HG02763 (cell line): ENCODE measurements around the gene NGEF.

Experiments
- ATAC-seq: cut with Tn5 transposase; IDR thresholded peaks from one replicate; pipeline ENCODE4 v1.9.1; 2021; ENCODE audit warnings: mild to moderate bottlenecking, moderate library complexity; ENCODE audit not compliant: unreplicated experiment

NGEF gene

DNA sequence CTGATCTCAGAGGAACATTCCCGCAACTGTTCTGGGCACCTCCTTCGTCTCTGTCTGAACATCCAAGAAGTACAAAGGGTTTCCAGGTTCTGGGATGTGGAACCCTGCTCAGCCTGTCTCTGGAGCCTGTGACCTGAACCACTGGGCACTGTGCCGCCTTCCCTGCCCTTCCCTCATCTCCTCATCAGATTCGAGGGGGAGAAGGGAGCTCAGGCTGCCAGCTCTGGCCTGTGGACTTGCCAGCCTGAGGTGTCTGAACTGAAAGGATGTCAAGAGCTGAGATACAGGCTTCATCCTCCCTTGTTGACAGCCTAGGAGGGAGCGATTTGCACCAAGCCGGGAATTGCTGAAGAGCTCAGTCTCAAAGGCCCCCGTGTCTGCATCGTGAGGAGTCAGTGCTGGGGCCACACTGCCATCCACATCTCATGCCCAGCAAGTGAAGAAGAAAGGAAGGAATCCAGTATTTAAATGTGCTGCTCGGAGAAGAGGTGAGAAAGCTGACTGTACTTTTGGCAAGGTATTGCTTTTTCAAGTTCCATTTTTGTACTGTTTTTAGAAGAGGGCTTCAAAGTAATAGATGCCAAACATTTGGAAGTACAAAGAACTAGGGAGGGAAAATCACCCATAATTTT lies 32.0 kb upstream of the NGEF start:
- no peak for ATAC-seq

DNA sequence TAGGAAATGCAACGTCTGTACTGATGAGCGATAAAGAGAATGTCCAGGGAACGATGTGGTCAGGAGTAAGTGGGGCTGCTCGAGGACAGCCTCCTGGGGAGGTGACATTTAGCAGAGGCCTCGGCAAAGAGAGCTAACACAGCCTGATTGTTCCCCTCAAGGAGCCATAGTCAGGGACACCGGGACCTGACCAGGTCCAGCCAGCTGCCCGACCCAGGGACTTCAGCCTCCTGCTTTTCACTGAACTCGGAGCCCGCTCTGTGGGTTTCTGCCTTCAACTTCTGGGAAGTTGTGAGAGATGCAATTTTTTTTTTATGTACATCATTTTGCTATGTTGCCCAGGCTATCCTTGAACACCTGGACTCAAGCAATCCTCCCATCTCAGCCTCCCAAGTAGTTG lies 29.5 kb upstream of the NGEF start:
- no peak for ATAC-seq

DNA sequence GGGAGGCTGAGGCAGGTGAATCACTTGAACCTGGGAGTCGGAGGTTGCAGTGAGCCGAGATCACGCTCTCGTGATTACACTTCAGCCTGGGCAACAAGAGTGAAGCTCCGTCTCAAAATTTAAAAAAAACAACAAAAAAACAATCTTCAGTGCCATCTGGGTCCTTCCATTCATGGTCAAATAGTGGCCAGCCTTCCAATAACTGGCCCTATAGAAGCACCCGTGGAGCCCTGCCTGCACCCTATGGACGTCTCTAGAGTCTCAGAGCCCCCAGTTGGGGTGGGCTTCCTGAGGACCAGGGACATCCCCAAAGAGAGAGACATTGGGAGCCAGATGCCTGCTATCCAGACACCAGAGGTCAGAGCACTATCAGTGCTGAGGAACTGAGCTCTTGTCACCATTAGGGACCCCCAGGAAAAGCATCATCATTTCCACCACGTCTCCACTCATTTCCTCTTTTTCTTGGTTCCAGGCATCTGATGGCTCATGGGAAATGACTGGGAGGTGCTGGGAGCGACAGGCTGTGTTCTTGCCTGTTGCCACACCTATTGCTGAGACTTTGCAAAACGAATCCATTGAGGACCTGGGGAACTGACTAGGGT lies 28.8 kb upstream of the NGEF start:
- no peak for ATAC-seq

DNA sequence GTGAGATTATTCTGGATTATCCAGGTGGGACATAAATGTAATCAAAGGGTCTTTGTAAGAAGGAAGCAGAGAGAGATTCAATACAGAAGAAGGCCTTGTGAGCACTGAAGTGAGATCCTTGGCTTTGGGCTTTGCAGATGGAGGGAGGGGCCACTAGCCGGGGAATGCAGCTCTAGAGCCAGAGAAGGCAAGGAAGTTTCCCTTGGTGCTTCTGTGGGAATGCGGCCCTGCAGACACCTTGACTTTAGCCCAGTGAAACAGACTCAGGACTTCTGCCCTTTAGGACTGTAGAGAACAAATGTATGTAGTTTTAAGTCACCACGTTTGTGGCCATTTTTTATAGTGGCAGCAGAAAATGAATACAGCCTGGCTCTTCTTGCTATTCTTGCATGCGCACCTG lies 27.5 kb upstream of the NGEF start:
- no peak for ATAC-seq

DNA sequence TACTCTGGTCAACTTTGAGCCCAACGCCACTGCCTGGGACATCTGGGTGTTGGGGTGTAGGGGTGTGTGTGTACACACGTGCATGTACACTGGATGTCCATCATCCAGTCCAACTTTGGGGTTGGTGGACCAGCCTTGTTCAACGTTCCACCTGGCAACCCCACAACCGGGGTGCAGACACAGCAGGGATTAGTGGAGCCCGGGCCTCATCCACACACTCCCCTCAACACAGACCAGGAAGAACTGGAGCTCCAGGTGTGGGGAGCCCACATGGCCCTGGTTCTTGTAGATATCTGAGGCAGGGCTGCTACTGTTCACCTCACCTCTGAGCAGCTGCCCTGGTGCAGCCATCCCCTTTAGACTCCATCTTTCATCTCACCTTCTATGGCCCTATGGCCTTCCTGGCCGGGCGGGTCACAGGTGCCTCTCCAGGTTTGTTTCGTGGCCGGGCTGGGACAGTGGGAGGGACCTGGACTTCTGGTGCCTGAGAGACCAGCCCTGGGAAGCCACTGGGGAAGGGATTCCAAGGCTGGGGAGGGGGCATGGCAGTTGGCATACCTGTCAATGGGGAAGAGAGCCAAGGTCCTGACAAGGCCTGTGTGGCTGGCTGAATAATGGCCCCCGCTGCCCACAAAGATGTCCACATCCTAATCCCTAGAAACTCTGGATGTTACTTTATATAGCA lies 26.9 kb upstream of the NGEF start:
- no peak for ATAC-seq

DNA sequence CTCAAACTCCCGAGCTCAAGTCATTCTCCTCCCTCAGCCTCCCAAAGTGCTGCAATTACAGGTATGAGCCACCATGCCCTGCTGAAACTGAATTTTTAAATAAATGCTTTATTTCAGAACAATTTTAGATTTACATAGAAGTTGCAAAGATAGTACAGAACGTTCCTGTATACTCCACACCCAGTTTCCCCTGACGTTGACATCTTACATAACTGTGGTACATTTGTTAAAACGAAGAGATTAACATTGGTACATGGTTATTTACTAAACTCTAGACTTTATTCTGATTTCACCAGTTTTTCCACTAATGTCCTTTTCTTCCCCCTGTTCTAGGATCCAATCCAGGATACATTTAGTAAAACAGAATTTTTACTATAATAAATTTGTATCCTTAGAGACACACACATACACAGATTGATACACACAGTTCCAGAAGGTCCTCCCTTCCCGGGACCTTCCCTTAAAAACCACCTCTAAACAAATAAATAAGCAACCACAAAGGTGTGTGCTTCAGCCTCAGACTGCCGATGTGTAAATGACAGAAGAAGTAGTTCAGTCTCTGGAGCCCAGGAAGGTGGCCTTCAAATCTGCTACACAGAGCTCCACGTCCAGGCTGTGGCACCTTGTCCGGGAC lies 26.3 kb upstream of the NGEF start:
- ATAC-seq: no peak

DNA sequence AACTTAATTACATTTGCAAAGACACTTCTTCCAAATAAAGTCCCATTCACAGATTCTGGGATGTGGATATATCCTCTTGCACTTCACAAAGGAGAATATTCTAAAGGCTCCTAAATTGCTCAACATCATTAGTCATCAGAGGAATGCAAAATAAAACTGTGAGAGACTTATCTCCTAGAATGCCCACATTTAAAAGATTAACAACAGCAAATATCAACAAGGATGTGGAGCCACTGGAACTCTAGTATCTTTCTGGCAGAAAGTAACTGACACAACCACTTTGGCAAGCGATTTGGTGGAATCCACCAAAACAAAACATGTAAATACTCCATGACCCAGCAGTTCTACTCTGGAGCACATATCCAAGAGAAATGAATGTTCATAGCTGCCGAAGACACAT lies 24.0 kb upstream of the NGEF start:
- ATAC-seq: no peak

DNA sequence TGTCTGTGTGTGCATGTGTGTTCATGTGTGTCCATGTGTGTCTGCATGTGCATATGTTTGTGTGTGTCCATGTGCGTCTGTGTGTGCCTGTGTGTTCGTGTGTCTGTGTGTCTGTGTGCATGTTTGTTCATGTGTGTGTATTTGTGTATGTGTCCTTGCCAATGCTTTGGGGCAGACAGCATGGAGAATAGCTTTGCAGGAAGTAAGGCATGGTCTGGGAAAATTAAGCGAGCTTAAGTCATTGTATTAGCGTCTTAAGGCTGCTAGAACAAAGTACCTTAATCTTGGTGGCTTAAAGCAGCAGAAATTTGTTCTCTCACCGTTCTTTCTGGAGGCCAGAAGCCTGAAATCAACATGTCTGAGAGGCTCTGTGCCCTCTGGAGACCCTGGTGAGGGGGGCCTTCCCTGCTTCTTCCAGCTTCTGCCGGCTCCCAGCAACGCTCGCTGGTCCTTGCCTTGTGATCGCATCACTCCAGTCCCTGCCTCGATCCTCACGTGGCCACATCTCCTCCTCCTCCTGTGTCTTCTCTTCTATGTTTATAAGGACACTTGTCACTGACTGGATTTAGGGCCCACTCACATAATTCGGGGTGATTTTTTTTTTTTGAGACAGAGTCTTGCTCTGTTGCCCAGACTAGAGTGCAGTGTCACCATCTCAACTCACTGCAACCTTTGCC lies 23.2 kb upstream of the NGEF start:
- no peak for ATAC-seq

DNA sequence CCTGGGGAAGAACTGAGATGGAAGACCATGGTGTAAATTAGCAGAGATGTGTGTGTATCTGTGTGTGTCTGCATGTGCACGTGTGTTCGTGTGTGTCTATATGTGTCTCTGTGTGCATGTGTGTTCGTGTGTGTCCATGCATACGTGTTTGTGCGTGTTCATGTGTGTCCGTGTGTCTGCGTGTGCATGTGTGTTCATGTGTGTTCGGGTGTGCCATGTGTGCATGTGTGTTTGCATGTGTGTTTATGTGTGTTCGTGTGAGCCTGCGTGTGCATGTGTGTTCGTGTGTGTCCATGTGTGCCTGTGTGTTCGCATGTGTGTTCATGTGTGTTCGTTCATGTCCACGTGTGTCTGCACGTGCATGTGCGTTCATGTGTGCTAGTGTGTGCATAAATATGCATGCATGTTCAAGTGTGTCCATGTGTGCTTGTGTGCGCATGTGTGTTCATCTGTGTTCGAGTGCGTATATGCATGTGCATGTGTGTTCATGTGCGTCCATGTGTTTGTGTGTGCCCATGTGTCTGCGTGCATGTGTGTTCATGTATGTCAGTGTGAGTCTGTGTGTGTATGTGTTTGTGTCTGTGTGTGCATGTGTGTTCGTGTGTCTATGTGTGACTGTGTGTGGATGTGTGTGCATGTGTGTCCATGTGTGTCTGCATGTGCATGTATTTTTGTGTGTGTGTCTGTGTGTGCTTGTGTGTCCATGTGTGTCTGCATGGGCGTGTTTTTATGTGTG lies 22.5 kb upstream of the NGEF start:
- ATAC-seq: no peak

DNA sequence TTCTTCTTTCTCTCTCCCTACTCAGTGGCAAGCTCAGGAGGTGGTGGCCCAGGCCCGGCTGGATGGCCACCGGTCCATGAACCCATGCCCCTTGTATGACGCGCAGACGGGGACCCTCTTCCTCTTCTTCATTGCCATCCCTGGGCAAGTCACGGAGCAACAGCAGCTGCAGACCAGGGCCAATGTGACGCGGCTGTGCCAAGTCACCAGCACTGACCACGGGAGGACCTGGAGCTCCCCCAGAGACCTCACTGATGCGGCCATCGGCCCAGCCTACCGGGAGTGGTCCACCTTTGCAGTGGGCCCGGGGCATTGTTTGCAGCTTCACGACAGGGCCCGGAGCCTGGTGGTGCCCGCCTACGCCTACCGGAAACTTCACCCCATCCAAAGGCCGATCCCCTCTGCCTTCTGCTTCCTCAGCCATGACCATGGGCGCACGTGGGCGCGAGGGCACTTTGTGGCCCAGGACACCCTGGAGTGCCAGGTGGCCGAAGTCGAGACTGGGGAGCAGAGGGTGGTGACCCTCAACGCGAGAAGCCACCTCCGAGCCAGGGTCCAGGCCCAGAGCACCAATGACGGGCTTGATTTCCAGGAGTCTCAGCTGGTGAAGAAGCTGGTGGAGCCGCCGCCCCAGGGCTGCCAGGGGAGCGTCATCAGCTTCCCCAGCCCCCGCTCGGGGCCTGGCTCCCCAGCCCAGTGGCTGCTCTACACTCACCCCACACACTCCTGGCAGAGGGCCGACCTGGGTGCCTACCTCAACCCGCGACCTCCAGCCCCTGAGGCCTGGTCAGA lies 21.2 kb upstream of the NGEF start:
- no peak for ATAC-seq

DNA sequence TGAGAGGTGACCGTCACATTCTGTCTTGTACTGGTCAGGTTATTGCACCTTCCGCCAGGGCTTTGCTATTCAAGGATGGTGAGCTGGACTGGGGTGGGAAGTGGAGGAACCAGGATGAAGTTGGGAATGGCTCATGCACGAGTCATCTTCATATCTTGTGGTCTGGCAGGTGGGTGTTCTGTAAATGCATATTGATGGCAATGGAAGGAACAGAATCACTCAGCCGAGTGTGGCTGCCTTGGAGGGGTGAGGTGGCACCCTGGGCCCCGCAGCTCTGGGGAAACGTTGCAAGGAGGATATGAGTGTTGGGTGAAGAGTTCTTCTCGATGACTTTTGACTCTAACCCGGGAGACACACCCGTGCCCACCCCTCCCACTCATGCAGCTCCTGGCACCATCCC lies 20.6 kb upstream of the NGEF start:
- ATAC-seq: no peak

DNA sequence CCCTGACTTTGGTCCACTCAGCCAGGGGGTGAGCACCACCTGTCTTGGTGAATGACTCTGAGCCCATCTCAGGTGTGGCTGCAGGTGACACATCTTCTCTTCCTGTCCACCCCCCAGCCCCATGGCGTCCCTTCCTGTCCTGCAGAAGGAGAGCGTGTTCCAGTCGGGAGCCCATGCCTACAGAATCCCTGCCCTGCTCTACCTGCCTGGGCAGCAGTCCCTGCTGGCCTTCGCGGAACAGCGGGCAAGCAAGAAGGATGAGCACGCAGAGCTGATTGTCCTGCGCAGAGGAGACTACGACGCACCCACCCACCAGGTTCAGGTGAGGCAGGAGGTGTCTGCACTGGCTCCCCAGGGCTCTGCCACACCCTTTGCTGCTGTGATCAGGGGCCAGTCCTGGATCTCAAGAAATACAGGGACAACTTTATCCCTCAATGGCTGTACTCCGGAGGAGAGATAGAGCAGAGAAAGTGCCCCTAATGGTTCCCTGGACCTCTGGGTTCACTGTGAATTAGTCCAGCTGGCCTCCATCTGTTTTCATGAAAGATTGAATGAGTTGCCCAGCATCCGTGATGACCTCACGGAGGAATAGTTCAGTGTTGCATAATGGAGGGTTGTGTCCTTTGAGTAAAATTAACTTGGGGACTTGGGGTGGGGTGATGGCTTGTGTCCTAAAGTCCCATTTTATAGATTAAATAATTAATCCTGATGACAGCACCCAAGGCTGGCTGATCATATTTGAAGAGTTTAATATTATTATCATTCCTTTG lies 19.7 kb upstream of the NGEF start, which contains the start of gene NEU2:
Gene NEU2, plus strand, starts transcription at position 122 of the 770 bp plus-strand sequence. Its CDS starts 0 bp downstream, at position 122.
- no peak for ATAC-seq

DNA sequence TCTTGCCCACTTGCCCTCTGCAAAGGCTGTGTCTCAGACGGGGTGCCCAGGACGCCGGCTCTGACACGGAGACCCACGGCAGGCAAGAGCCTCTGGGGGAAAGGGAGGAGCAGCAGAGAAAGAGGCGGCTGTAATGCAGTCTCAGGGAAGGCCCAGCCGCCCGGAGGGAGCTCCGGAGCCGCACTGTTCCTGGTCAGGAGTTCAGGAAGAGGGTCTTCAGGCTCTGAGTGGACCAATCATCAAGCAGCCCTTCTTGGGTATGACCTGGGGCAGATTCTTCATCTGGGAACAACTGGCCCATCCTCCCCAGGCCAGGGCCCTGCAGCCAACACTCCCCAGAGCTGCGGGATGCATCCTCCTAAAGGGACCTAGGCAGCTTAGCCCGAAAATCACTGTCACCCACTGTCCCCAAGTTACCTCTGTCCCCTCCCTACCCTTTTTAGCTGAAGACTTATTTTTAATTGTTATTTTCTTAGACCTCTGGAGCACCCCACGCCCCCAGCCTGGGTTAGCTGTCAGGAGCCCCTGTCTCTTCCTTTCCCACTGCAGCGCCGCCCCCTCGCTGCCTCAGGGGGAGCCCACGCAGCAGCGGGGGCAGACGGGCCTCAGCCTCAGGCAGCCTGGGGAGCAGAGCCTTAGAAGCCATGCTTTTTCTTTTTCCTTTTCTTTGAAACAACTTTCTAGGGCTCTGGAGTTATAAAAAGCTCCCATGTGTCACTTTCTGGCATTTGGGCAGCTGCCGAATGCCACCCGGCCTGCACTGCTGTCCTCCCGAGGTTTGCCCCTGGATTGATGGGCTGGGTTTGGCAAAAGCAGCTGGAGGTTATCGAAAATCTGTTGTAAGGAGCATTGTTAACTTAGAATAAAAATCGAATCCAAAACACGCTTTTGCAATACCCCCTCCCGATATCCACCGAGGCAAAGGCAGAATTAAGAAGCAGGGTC lies 18.8 kb upstream of the NGEF start:
- ATAC-seq: no peak

DNA sequence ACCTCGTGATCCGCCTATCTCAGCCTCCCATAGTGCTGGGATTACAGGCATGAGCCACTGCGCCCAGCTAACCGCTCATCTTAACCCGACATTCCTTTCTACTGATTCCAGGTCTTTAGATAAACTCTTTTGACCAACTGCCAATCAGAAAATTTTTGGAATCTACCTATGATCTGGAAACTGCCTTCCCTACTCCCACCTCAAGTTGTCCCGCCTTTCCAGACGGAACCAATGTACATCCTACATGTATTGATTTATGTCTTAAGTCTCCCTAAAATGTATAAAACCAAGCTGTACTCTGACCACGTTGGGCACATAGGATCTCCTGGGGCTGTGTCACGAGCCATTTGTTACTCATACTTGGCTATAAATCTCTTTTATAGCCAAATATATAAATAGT lies 16.3 kb upstream of the NGEF start:
- no peak for ATAC-seq

DNA sequence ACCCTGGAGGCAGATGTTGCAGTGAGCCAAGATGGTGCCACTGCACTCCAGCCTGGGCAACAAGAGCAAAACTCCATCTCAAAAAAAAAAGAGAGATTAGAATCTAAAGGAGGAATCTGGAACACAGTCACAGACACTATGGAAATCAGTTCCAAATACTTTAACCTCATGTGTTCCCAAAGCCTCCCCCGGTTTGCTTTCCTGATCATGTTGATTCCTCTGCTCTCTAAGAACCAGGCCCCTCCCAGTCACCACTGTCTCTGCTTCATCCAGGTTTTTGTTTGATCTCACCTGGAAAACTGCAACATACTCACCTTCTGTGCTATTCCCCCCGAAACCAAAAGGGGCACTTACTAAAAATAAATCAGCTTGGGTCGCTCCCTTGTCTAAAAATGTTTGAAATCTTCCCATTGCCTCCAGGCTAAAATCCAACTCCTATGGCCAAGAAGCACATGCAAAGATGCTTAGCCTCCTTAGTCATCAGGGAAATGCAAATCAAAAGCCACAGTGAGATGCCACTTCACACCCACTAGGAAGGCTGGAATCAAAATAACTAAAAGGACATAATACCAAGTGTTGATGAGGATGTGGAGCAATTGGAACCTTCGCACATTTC lies 13.2 kb upstream of the NGEF start:
- no peak for ATAC-seq

DNA sequence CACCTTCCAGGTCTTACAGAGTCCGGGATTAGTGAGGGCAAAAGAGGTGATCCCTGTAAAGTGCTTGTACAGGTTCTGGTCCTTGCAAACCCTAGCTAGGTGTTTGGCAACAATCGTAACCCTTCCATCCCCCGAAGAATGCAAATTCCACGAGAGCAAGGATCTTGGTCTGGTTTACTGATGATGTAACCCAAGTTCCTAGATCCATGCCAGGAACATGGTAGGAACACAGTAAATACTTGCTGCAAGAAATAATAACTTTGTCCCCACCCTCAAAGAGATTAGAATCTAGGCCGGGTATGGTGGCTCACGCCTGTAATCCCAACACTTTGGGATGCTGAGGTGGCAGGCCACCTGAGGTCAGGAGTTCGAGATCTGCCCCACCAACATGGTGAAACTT lies 12.7 kb upstream of the NGEF start:
- ATAC-seq: no peak

DNA sequence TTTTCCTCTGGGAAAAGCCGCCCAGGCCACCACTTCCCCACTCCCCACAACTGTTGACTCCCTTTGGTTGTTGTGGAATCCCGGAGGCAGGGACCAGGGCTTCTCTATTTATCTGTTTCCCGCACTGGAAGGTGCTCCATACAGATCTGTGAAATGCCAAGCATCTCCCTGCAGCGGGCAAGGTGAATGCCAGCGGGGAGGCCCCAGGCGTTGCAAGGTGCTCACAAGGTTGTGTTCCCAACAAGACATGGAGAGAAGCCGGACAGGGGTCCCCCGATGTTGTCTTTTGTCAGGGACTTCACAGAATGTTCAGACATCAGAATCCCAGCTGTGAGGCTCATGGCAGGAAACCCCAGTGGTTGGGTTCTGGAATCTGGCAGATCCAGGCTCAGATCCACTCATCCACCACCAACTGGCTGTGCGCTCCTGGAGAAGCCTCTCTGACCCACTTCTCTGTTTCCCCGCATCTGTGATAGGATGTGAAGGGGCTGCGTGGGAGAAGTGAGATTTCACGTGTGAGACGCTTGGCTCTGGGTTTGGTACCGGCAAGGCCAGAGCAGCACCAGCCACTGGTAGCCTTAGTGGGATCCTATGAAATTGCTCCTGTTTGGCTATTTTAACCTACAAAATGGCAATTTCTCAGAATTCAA lies 10.8 kb upstream of the NGEF start:
- ATAC-seq: no peak
